Coronary artery (tissue), 2 donors: ENCODE data around the gene METTL8.
"Not testable (repeated sequence)": the region's sequence is repeated elsewhere in the genome, so short reads cannot be mapped to it uniquely, and the experiment has no call there.

Experiments used
- DNase-seq: peaks from one replicate; pipeline ENCODE4 v3.0.0-alpha.2; 2017; ENCODE audit warnings: low spot score
- H3K27ac ChIP-seq, 2 donors: fragments of 200-600 bp; sonication (generic); one replicate each; pipeline ENCODE4 v1.5.1; 2016 to 2019
- H3K4me3 ChIP-seq: fragments of 200-600 bp; sonication (generic); 2 replicates; pipeline ENCODE4 v1.5.1; 2016; ENCODE audit warnings: mild to moderate bottlenecking, moderate library complexity
- TF ChIP-seq, protein P1 (sequence below): fragments of 200-600 bp; sonication (generic); IDR thresholded peaks from one replicate; pipeline ENCODE4 v1.5.1; 2019; ENCODE audit warnings: antibody characterized with exemption

The METTL8 gene

GRCh38 chr2:171430516-171431410, 3.0 kb downstream of the METTL8 start:
- H3K27ac ChIP-seq: no peak overlapping the region
- H3K4me3 ChIP-seq: no peak overlapping the region
- TF ChIP-seq, protein P1, sequence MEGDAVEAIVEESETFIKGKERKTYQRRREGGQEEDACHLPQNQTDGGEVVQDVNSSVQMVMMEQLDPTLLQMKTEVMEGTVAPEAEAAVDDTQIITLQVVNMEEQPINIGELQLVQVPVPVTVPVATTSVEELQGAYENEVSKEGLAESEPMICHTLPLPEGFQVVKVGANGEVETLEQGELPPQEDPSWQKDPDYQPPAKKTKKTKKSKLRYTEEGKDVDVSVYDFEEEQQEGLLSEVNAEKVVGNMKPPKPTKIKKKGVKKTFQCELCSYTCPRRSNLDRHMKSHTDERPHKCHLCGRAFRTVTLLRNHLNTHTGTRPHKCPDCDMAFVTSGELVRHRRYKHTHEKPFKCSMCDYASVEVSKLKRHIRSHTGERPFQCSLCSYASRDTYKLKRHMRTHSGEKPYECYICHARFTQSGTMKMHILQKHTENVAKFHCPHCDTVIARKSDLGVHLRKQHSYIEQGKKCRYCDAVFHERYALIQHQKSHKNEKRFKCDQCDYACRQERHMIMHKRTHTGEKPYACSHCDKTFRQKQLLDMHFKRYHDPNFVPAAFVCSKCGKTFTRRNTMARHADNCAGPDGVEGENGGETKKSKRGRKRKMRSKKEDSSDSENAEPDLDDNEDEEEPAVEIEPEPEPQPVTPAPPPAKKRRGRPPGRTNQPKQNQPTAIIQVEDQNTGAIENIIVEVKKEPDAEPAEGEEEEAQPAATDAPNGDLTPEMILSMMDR: no peak
- no peak for DNase-seq

DNA sequence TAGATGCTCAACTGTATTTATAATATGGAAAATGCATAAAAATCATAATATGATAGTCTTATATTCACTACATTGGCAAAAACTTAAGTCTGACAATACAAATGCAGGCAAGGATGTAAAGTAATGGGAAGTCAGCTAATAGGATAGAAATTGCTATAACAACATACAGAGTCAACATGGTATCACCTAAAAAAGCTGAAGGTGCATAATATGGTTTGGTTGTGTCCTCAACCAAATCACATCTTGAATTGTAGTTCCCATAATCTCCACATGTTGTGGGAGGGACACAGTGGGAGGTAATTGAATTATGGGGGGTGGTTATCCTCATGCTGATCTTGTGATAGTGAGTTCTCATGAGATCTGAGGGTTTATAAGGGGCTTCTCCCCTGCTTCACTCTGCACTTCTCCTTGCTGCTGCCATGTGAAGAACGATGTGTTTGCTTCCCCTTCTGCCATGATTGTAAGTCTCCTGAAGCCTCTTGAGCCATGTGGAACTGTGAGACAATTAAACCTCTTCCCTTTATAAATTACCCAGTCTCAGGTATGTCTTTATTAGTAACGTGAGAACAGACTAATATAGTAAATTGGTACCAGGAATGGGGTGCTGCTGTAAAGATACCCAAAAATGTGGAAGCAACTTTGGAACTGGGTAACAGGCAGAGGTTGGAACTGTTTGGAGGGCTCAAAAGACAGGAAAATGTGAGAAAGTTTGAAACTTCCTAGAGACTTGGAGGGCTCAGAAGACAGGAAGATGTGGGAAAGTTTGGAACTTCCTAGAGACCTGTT, 10.9 kb downstream of the METTL8 start:
- DNase-seq: not testable (repeated sequence)

GRCh38 chr2:171420728-171421563, 12.8 kb downstream of the METTL8 start:
- Histone ChIP-seq H3K27ac (no peak overlapping the region), H3K4me3 (no peak overlapping the region)
- TF ChIP-seq, protein P1: no peak
- DNase-seq: no peak

More for the DNA sequence above, 10.9 kb downstream of the METTL8 start:
- not testable (repeated sequence) for H3K27ac ChIP-seq, H3K4me3 ChIP-seq

DNA sequence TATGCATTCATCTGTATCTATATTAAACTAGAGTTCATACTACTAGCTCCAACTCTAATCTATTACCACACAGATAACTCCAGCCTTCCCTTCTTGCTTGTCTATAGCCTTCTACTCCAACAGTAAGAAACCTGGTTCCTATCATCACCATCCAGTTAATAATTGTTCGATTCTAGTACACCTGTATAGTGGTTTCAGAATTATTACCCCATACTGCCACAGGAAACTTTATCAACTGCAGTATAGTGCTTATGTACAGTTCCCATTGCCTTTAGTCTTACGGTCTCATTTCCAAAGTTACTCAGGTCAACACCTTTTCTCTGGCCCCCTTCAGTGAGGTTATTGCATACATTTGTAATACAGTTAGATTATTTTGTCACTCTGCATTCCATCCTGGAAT, 14.5 kb downstream of the METTL8 start:
- TF ChIP-seq, protein P1: no peak
- no peak overlapping the region for H3K27ac ChIP-seq
- no peak overlapping the region for H3K4me3 ChIP-seq
- DNase-seq: no peak

DNA sequence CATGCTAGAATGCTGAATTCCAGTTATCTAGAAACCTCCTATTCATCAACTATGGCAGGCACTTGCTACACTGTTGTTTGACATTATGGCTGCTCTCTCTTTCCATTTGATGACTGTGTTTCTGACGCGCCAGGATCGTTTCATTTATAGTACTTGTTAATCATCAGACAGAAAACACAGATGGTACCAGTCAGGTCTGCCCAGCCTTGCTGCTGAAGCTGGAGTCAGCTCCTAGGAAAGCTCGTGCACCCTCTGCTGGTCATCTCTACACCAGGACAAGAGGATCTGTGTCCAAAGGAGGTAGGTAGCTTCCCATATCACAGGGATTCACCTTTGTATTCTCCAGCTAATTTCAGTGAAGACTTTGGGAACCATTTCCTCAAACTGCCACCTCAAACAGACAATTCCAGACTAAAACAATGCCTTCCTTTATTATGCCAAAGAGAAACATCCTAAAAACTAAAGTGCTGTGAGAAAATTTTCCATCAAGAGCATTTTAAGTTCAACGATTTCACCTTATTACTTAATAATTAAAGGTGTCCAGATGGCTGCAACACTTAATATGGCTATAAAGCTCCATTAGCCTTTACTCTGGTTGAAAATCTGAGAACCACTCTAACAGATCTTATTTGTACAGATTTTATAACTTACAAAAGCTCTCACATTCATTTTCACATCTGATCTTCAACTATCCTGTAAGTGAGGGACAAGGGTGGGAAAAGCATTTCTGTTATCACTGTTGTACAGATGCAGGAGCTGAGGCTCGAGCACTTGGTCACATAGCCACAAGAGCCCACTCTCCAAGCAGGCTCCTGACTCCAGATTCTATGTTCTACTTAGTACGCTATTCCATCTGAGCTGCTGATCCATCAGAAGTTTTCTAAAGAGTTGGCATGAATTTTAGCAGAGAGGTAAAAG, 17.5 kb downstream of the METTL8 start:
- H3K27ac ChIP-seq: peak overlapping the region in 1 of 2 donors; percentile 23
- H3K4me3 ChIP-seq: no peak overlapping the region
- peak; percentile 78 for DNase-seq
- TF ChIP-seq, protein P1: peak; percentile 56

DNA sequence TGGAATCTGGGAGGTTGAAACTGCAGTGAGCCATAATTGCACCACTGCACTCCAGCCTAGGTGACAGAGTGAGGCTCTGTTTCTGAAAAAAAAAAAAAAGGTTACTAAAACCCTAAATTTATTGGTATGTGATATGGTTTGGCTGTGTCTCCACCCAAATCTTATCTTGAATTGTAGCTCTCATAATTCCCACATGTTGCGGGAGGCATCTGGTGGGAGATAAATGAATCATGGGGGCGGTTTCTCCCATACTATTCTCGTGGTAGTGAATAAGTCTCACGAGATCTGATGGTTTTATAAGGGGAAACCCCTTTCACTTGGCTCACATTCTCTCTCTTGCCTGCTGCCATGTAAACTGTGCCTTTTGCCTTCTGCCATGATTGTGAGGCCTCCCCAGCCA, 19.1 kb downstream of the METTL8 start:
- H3K4me3 ChIP-seq, H3K27ac ChIP-seq, DNase-seq: not testable (repeated sequence)

DNA sequence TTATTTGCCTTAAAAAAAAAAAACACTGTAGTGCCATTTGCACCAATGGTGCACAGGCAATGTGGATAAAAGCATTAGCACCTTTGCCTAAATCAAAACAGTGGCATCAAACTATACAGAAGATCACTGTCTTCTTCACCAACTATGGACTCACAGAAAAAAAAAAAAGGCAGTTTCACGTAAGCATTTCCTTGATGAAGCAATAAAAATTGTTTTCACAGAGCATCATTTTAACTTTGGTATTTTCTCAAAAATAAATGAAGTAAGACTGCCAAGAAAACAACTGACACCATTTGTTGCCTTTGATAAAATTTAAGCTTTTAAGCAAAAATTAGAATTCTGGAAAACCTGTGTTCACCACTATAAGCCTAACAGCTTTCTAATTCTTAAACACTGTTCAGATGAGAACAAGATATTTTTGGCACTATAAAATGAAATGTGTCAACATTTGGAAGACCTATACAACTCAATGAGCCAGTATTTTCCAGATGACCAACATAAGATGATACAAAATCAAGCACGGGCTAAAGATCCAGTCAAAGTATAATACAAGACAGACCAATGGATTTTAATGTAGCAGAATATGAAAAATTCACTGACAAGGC, 21.1 kb downstream of the METTL8 start:
- no peak for DNase-seq
- Histone ChIP-seq H3K4me3 (no peak overlapping the region), H3K27ac (no peak overlapping the region)
- TF ChIP-seq, protein P1: no peak
